ENCODE data around the gene FOXE3.

GRCh38 chr1:47441450-47442106 is 25.5 kb downstream of the FOXE3 start:
- no peak for TF ChIP-seq CTCF (IDR thresholded peaks at IDR 0.05 in 2 of 3, conservative IDR thresholded peaks at IDR 0.05 in 1 of 3; ENCODE audit: borderline replicate concordance in 1 of 3, insufficient read depth in 1 of 3, low read depth in 2 of 3, low read length in 2 of 3)
- TF ChIP-seq POLR2AphosphoS5 (IDR thresholded peaks at IDR 0.05; ENCODE audit: low read depth, low read length) = no peak
- TF ChIP-seq EZH2 (IDR thresholded peaks at IDR 0.05) = no peak
- TF ChIP-seq REST (IDR thresholded peaks at IDR 0.05; ENCODE audit: low read depth) = no peak

Measured in HCT116 (cell line).